Measurements from ENCODE around the gene PRDM10. TPM values are rescaled to one million over a fixed set of nuclear protein-coding genes. Genes with fewer than 3 reads are reported as not detected.
"Not testable (repeated sequence)": the region's sequence is repeated elsewhere in the genome, so short reads cannot be mapped to it uniquely, and the experiment has no call there.

The PRDM10 gene
- total RNA-seq, 1 donor from 2014 or later, result 12.8 TPM

- intact Hi-C loops (cut with micrococcal nuclease), result no loop called here
Measured at GRCh38 chr11:129979046-129979605, 23.5 kb downstream of the PRDM10 start.

- intact Hi-C loops (cut with micrococcal nuclease), result no loop called here
Measured at GRCh38 chr11:129978447-129978846, 24.2 kb downstream of the PRDM10 start.

GRCh38 chr11:129976328-129976727 lies 26.3 kb downstream of the PRDM10 start:
- intact Hi-C loops (cut with micrococcal nuclease), result no loop called here

- intact Hi-C loops (cut with micrococcal nuclease), result no loop called here
Measured at GRCh38 chr11:129975543-129975942, 27.1 kb downstream of the PRDM10 start.

DNA sequence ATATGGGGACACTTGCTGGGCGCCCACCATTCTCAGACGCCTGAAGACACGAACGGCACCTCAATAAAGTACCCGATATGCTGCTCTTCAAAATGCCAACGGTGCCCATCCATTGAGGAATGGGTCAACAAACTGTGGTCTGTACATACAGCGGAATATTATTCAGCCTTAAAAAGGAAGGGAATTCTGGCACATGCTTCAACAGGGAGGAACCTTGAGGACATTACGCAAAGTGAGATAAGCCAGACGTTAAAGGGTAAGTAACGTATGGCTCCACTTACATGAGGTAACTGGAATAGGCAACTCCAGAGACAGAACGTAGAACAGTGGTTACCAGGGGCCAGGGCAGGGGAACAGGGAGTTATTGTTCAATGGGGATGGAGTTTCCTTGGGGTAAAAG lies 28.0 kb downstream of the PRDM10 start:
- intact Hi-C loops (cut with micrococcal nuclease), result no loop called here

- intact Hi-C loops (cut with micrococcal nuclease), result no loop called here
Measured at GRCh38 chr11:129974237-129974636, 28.4 kb downstream of the PRDM10 start.

DNA sequence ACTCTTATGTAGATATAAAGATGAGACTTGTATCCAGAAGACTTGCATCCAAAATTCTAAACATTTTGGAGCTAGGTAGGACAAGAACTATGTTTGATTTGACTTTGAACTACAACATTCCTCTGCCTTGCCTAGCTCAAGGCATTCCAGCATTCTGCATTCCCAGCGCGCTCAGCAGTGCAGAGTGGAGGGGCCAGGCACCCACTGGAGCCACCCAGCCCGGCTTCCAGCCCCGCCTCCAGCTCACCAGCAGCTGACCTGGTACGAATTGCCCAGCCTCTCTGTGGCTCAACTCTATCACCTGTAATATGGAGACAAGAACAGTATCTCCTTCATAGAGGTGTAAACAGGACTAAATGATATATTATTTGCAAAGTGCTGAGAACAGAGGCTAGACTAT lies 28.8 kb downstream of the PRDM10 start:
- intact Hi-C loops (cut with micrococcal nuclease), result no loop called here

GRCh38 chr11:129973068-129973467 lies 29.6 kb downstream of the PRDM10 start:
- intact Hi-C loops (cut with micrococcal nuclease), result no loop called here

GRCh38 chr11:129972611-129973010 lies 30.0 kb downstream of the PRDM10 start:
- intact Hi-C loops (cut with micrococcal nuclease), result no loop called here

DNA sequence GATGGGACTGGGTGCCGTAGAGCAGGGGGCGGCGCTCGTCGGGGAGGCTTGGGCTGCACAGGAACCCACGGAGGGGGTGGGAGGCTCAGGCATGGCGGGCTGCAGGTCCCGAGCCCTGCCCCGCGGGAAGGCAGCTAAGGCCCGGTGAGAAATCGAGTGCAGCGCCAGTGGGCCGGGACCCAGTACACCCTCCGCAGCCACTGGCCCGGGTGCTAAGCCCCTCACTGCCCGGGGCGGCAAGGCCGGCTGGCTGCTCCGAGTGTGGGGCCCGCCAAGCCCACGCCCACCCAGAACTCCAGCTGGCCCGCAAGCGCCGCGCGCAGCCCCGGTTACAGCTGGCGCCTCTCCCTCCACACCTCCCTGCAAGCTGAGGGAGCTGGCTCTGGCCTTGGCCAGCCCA lies 30.8 kb downstream of the PRDM10 start:
- intact Hi-C loops (cut with micrococcal nuclease), result not testable (repeated sequence)

DNA sequence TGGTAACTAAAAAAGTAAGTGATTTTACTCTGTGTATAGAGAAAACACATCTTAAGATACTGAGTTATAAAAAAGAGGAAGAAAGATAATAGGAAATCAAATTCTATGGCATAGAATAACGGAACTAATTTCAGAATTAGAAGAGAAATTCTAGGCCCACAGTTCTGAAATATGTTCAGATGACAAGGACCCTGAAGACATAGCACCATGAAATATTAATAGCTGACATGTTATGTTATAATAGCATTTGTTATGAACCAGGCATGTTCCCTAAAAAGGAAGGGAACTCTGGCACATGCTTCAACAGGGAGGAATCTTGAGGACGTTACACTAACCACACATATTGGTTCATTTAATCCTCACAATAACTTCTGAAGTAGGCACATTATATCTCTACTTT lies 32.7 kb downstream of the PRDM10 start:
- intact Hi-C loops (cut with micrococcal nuclease), result no loop called here

GRCh38 chr11:129968591-129969419 lies 33.8 kb downstream of the PRDM10 start:
- intact Hi-C loops (cut with micrococcal nuclease), result no loop called here

- intact Hi-C loops (cut with micrococcal nuclease), result no loop called here
Measured at GRCh38 chr11:129967996-129968395, 34.6 kb downstream of the PRDM10 start.

GRCh38 chr11:129965248-129965647 lies 37.4 kb downstream of the PRDM10 start:
- intact Hi-C loops (cut with micrococcal nuclease), result no loop called here

DNA sequence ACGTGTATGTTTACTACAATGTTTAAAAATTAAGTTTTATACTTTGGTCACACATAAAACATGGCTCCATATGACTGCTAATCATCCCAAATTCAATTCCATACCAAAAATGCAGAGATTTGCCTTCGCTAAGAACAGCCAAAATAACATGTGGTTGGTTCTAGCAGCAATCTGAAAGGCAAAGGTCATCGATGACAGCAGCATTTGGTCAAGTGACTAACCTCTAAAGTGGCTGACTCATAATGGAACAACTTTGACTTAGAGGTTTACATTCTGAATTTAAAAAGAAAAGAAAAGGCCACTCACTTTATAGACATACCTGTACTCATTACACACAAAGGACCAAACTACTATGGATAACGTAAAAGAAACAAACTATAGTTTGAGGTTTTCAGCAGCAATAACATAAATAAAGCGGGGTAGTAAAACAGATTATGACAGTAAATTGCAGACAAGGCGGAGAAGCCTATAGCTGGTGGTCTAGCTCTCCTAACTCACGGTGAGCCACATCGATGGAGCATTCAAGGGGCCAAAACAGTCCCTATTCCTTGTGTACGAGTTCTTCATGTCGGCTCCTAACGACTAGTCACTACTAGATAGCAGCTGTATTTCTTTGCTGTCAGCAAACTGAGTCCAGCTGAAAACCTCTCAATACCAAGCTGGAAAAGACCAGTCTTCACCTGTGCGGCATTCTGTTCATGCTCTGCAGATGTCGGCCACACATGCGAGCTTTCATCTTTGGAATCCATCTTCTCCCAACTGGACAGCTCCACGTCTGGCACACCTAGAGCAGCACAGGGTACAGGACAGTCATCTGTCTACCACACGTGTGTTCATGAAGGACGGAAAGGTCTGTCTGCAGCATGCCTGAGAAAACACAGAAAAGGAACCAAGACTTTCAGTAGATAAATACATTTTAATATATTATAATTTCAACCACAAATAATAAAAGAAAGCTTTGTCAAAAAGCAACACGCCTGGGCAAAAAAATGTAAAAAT lies 42.1 kb downstream of the PRDM10 start:
- intact Hi-C loops (cut with micrococcal nuclease), result no loop called here

GRCh38 chr11:129959687-129960086 lies 42.9 kb downstream of the PRDM10 start:
- intact Hi-C loops (cut with micrococcal nuclease), result no loop called here

- intact Hi-C loops (cut with micrococcal nuclease), result no loop called here
Measured at GRCh38 chr11:129955282-129955681, 47.4 kb downstream of the PRDM10 start.

- intact Hi-C loops (cut with micrococcal nuclease), result not testable (repeated sequence)
Measured at GRCh38 chr11:129954703-129955102, 47.9 kb downstream of the PRDM10 start.

DNA sequence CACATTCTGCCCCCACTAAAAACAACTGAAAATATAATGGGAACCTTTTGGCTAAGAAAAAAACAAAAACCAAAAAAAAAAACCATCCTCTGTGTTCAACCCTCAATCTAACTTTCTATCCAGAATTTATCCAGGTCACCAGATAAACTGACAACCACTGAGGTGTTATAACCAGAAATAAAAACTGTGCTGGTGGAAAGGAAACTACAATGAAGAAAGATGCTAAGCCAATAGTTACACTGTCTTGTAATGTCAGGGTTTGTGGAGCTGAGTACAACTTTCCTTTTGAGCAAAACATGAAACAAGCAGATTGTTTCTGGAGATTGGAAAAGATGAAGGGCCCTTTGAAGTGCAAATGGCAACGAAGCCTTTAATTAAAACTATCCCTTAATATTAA lies 50.8 kb downstream of the PRDM10 start:
- intact Hi-C loops (cut with micrococcal nuclease), result no loop called here

DNA sequence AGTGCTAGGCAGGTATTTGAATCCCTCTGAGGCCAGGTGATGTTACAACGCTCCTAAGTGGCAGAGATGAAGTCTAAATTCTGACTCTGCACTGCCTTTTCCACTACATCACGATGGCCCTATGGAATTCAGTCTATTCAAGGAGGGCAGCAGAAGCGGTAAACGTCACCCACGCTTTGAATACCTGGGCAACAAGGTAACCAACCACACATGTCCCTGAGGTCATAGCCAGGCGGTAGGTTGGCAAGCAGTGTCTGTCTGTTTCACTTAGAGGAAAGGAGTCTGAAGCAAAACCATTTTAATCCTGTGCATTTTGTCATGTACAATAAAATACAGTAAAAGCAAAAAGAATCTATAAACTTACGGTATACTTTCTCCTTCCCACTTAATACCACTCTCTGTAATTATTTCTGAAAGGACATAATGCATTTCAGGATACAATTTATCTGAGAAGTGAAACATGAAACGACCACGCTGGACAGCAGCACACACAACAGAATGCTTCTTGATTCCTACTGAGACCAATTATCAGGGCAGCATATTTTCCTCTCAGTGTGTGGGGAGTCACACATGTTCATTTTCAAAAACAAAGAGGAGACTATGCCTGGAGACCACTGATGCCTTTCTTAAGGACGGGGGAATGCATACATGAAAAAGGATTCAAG lies 51.3 kb downstream of the PRDM10 start:
- intact Hi-C loops (cut with micrococcal nuclease), result no loop called here
